Tibial nerve (tissue), 4 donors: Measurements from ENCODE around the gene PDRG1. TPM values are rescaled to one million over a fixed set of nuclear protein-coding genes. Genes with fewer than 3 reads are reported as not detected.

Experiments
- DNase-seq, 2 donors: peaks; one replicate each; pipeline ENCODE4 v3.0.0-alpha.2; 2019; ENCODE audit warnings: low spot score in 2 of 2
- H3K27ac ChIP-seq, 4 donors: fragments of 200-600 bp; sonication (generic) in 3 of 4; one replicate each; pipeline ENCODE4 v1.5.1; 2017 to 2019; ENCODE audit warnings: mild to moderate bottlenecking in 1 of 4
- H3K27me3 ChIP-seq, 2 donors: fragments of 200-600 bp; sonication (generic) in 1 of 2; one replicate each; pipeline versions ENCODE4 v1.5.1 to v1.6.0; 2017 to 2019
- H3K36me3 ChIP-seq, 3 donors: fragments of 200-600 bp; sonication (generic); one replicate each; pipeline ENCODE4 v1.5.1; 2018 to 2019
- H3K4me1 ChIP-seq, 4 donors: fragments of 200-600 bp; sonication (generic) in 3 of 4; one replicate each; pipeline ENCODE4 v1.5.1; 2017 to 2019
- H3K4me3 ChIP-seq, 4 donors: fragments of 200-600 bp; sonication (generic) in 3 of 4; one replicate each; pipeline ENCODE4 v1.5.1; 2017 to 2019; ENCODE audit warnings: mild to moderate bottlenecking in 1 of 4, moderate library complexity in 1 of 4
- H3K9me3 ChIP-seq, 4 donors: fragments of 200-600 bp; sonication (generic) in 3 of 4; one replicate each; pipeline ENCODE4 v1.5.1; 2017 to 2019
- CTCF ChIP-seq, 5 experiments: fragments of 200-600 bp in 3 of 5; fragments of 450-650 bp in 2 of 5; sonication (generic) in 3 of 5; IDR thresholded peaks; one replicate each; pipeline ENCODE4 v1.5.1; 2016 to 2019; ENCODE audit warnings: antibody characterized with exemption in 5 of 5, mild to moderate bottlenecking in 3 of 5, moderate library complexity in 2 of 5
- EP300 ChIP-seq, 2 donors: sonication (generic); formaldehyde crosslinking; IDR thresholded peaks; one replicate each; pipeline ENCODE4 v1.6.1; 2017; ENCODE audit warnings: antibody characterized with exemption in 2 of 2, mild to moderate bottlenecking in 1 of 2
- POLR2A ChIP-seq, 2 donors: fragments of 450-650 bp; IDR thresholded peaks; one replicate each; pipeline ENCODE4 v1.6.1; 2017; ENCODE audit warnings: antibody characterized with exemption in 2 of 2, mild to moderate bottlenecking in 2 of 2, moderate library complexity in 2 of 2
- WGBS, 2 donors: methylation state at CpG; one replicate each; pipeline ENCODE4 v1.1.5; 2018; 5-methylcytosine and 5-hydroxymethylcytosine counted together
- total RNA-seq, 4 donors: library from RNA; depleted of rRNA; stranded (reverse); fragments of >200 nt; gene quantifications; one replicate each; pipeline ENCODE4 v1.1.0, GENCODE V29; 2016

PDRG1 gene
- total RNA-seq, 4 donors from 2014 or later: 9.6 to 15.7 (median 11.0) TPM

GRCh38 chr20:31910071-31910803 is 41.6 kb downstream of the PDRG1 start:
- H3K4me1 ChIP-seq: no peaks in the 10 kb centered on the region

GRCh38 chr20:31909253-31910070 is 42.4 kb downstream of the PDRG1 start:
- TF ChIP-seq EP300 (IDR thresholded peaks at IDR 0.05) (no peak), POLR2A (IDR thresholded peaks at IDR 0.05) (no peak), CTCF (IDR thresholded peaks at IDR 0.05) (no peak)
- no peak for DNase-seq
- WGBS, 2 donors: 92 to 94% methylated on average over 17 of the region's 17 CpGs

More at GRCh38 chr20:31910071-31910803, 41.6 kb downstream of the PDRG1 start:
- Histone ChIP-seq H3K9me3 (no peaks in the 10 kb centered on the region), H3K27ac (peak overlapping the region in 1 of 4 donors; percentile 71), H3K36me3 (no peaks in the 10 kb centered on the region), H3K4me3 (no peak overlapping the region), H3K27me3 (no peaks in the 10 kb centered on the region)
- 89 to 90% methylated on average over 4 of the region's 4 CpGs for WGBS, 2 donors
- no peak for TF ChIP-seq POLR2A (IDR thresholded peaks at IDR 0.05)
- TF ChIP-seq CTCF (IDR thresholded peaks at IDR 0.05): no peak
- no peak for TF ChIP-seq EP300 (IDR thresholded peaks at IDR 0.05)
- DNase-seq: no peak

GRCh38 chr20:31908424-31908823 is 43.4 kb downstream of the PDRG1 start:
- Histone ChIP-seq H3K9me3 (no peaks in the 10 kb centered on the region), H3K27me3 (no peaks in the 10 kb centered on the region), H3K36me3 (no peaks in the 10 kb centered on the region), H3K4me3 (no peak overlapping the region), H3K4me1 (no peaks in the 10 kb centered on the region), H3K27ac (no peak overlapping the region)
- WGBS, 2 donors: 85 to 93% methylated on average over 11 of the region's 11 CpGs
- TF ChIP-seq EP300 (IDR thresholded peaks at IDR 0.05) (no peak), CTCF (IDR thresholded peaks at IDR 0.05) (no peak), POLR2A (IDR thresholded peaks at IDR 0.05) (no peak)
- DNase-seq: no peak

More at GRCh38 chr20:31909253-31910070, 42.4 kb downstream of the PDRG1 start:
- no peaks in the 10 kb centered on the region for H3K36me3 ChIP-seq
- no peaks in the 10 kb centered on the region for H3K9me3 ChIP-seq
- H3K27me3 ChIP-seq: no peaks in the 10 kb centered on the region
- no peak overlapping the region for H3K4me3 ChIP-seq
- no peak overlapping the region for H3K27ac ChIP-seq
- H3K4me1 ChIP-seq: no peaks in the 10 kb centered on the region

- DNase-seq: no peak
- H3K4me1 ChIP-seq: no peaks in the 10 kb centered on the region
- H3K36me3 ChIP-seq: no peaks in the 10 kb centered on the region
- TF ChIP-seq POLR2A (IDR thresholded peaks at IDR 0.05) (no peak), EP300 (IDR thresholded peaks at IDR 0.05) (no peak), CTCF (IDR thresholded peaks at IDR 0.05) (no peak)
- no peak overlapping the region for H3K27ac ChIP-seq
- H3K9me3 ChIP-seq: no peaks in the 10 kb centered on the region
- H3K4me3 ChIP-seq: no peak overlapping the region
- 77 to 92% methylated on average over 5 of the region's 5 CpGs for WGBS, 2 donors
- no peaks in the 10 kb centered on the region for H3K27me3 ChIP-seq
Observed at GRCh38 chr20:31908016-31908415, 43.8 kb downstream of the PDRG1 start.

- Histone ChIP-seq H3K9me3 (no peaks in the 10 kb centered on the region), H3K4me3 (no peak overlapping the region), H3K27me3 (no peaks in the 10 kb centered on the region), H3K4me1 (no peaks in the 10 kb centered on the region), H3K27ac (no peak overlapping the region), H3K36me3 (no peaks in the 10 kb centered on the region)
- no peak for DNase-seq
- no peak for TF ChIP-seq POLR2A (IDR thresholded peaks at IDR 0.05)
- TF ChIP-seq EP300 (IDR thresholded peaks at IDR 0.05): no peak
- no peak for TF ChIP-seq CTCF (IDR thresholded peaks at IDR 0.05)
- WGBS, 2 donors: 91 to 95% methylated on average over 5 of the region's 5 CpGs
Observed at GRCh38 chr20:31907046-31907445, 44.8 kb downstream of the PDRG1 start.
